ENCODE results near the gene ELANE. TPM values are rescaled to one million over a fixed set of nuclear protein-coding genes. Genes with fewer than 3 reads are reported as not detected.
"Not testable (repeated sequence)": the region's sequence is repeated elsewhere in the genome, so short reads cannot be mapped to it uniquely, and the experiment has no call there.

The ELANE gene
- total RNA-seq, 2 experiments from 2014 or later: not detected

- DNase-seq (ENCODE audit: low spot score): no peak
- no peaks in the 10 kb centered on the region for H3K9me2 ChIP-seq (ENCODE audit: insufficient read depth, low read length)
- POLR2A ChIA-PET: no interaction called here
- no peaks in the 10 kb centered on the region for H3K36me3 ChIP-seq (ENCODE audit: insufficient read depth, low read length)
- no peaks in the 10 kb centered on the region for H3K9me3 ChIP-seq (ENCODE audit: low read length)
- no peaks in the 10 kb centered on the region for H3K4me1 ChIP-seq (ENCODE audit: insufficient read depth, low read length, poor library complexity, severe bottlenecking)
- CTCF ChIA-PET (ENCODE audit: unreplicated experiment): no interaction called here
- H3K4me2 ChIP-seq (ENCODE audit: low read length): no peak overlapping the region
- no peak overlapping the region for H3K4me3 ChIP-seq (ENCODE audit: low read depth, low read length, poor library complexity, severe bottlenecking)
- intact Hi-C loops (cut with micrococcal nuclease; ENCODE audit: unreplicated experiment): no loop called here
- H3K79me2 ChIP-seq (ENCODE audit: insufficient read depth, low read depth, low read length): no peaks in the 10 kb centered on the region
- no peak overlapping the region for H2AFZ ChIP-seq (ENCODE audit: low read length)
- no peak overlapping the region for H3K27ac ChIP-seq (ENCODE audit: low read depth, low read length, poor library complexity, severe bottlenecking)
- TF ChIP-seq CTCF (conservative IDR thresholded peaks at IDR 0.05; ENCODE audit: low read length): no peak
- H4K20me1 ChIP-seq (ENCODE audit: insufficient read depth, low read length): no peaks in the 10 kb centered on the region; the same call in 1 of the 2 replicates
- BruUV-seq (replicated peaks): no TSS peak
Measured at GRCh38 chr19:850979-851335, 1.1 kb upstream of the ELANE start.

GRCh38 chr19:853014-853585 is 997 bp downstream of the ELANE start:
- Histone ChIP-seq H2AFZ (ENCODE audit: low read length) (no peak overlapping the region), H3K9me2 (ENCODE audit: insufficient read depth, low read length) (no peaks in the 10 kb centered on the region), H3K4me3 (ENCODE audit: low read depth, low read length, poor library complexity, severe bottlenecking) (no peak overlapping the region), H3K79me2 (ENCODE audit: insufficient read depth, low read depth, low read length) (no peaks in the 10 kb centered on the region), H3K4me1 (ENCODE audit: insufficient read depth, low read length, poor library complexity, severe bottlenecking) (no peaks in the 10 kb centered on the region), H3K4me2 (ENCODE audit: low read length) (no peak overlapping the region), H3K27ac (ENCODE audit: low read depth, low read length, poor library complexity, severe bottlenecking) (no peak overlapping the region), H4K20me1 (ENCODE audit: insufficient read depth, low read length) (no peaks in the 10 kb centered on the region; the same call in 1 of the 2 replicates), H3K36me3 (ENCODE audit: insufficient read depth, low read length) (no peaks in the 10 kb centered on the region), H3K9me3 (ENCODE audit: low read length) (no peaks in the 10 kb centered on the region)
- DNase-seq (ENCODE audit: low spot score): no peak
- no peak for TF ChIP-seq CTCF (conservative IDR thresholded peaks at IDR 0.05; ENCODE audit: low read length)
- TF ChIP-seq EZH2phosphoT487 (IDR thresholded peaks at IDR 0.05; ENCODE audit: borderline replicate concordance, low read depth, low read length): no peak
- POLR2A ChIA-PET: no interaction called here
- intact Hi-C loops (cut with micrococcal nuclease; ENCODE audit: unreplicated experiment): no loop called here
- BruUV-seq (replicated peaks): no TSS peak
- CTCF ChIA-PET (ENCODE audit: unreplicated experiment): no interaction called here

GRCh38 chr19:853614-854220 is 1.6 kb downstream of the ELANE start:
- CTCF ChIA-PET (ENCODE audit: unreplicated experiment); H3K4me3 ChIP-seq (ENCODE audit: low read depth, low read length, poor library complexity, severe bottlenecking); DNase-seq (ENCODE audit: low spot score); intact Hi-C loops (cut with micrococcal nuclease; ENCODE audit: unreplicated experiment); BruUV-seq (replicated peaks); H3K4me1 ChIP-seq (ENCODE audit: insufficient read depth, low read length, poor library complexity, severe bottlenecking); H3K9me2 ChIP-seq (ENCODE audit: insufficient read depth, low read length); H3K27ac ChIP-seq (ENCODE audit: low read depth, low read length, poor library complexity, severe bottlenecking); H4K20me1 ChIP-seq (ENCODE audit: insufficient read depth, low read length); H2AFZ ChIP-seq (ENCODE audit: low read length); H3K4me2 ChIP-seq (ENCODE audit: low read length); H3K36me3 ChIP-seq (ENCODE audit: insufficient read depth, low read length); H3K79me2 ChIP-seq (ENCODE audit: insufficient read depth, low read depth, low read length); H3K9me3 ChIP-seq (ENCODE audit: low read length); POLR2A ChIA-PET: not testable (repeated sequence)

Measured in OCI-LY7 (cell line).